HG03039 (cell line): Measurements from ENCODE around the gene ITGB3.

Experiments
- ATAC-seq: cut with Tn5 transposase; IDR thresholded peaks from one replicate; pipeline ENCODE4 v1.9.1; 2021; ENCODE audit warnings: mild to moderate bottlenecking, moderate library complexity; ENCODE audit not compliant: unreplicated experiment

The ITGB3 gene

DNA sequence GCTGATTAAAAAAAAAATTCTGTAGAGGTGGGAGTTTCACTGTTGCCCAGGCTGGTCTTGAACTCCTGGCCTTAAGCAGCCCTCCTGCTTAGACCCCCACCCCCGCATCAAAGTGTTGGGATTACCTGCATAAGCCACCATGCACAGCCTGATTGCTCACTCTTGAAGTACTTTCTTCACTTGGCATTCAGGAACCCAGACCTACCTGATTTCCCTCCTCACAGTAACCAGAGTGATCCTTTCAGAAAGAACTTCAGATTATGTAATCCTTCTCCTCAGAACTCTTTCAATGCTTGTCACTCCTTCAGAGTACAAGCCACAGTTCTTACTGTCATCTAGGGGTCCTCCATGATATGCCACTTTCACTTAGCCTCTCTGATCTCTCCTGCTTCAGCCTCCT is 71.5 kb downstream of the ITGB3 start:
- ATAC-seq = no peak

DNA sequence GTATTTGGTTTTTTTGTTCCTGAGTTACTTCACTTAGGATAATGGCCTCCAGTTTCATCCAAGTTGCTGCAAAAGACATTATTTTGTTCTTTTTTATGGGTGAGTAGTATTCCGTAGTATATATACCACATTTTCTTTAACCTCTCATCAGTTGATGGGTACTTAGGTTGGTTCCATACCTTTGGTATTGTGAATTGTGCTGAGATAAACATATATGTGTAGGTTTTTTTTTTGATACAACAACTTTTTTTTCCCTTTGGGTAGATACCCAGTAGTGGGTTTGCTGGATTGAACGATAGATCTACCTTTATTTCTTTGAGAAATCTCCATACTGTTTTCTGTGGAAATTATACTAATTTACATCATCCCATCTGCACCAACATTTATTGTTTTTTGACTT is 76.9 kb downstream of the ITGB3 start:
- no peak for ATAC-seq

GRCh38 chr17:47332287-47332686 is 78.7 kb downstream of the ITGB3 start:
- no peak for ATAC-seq

GRCh38 chr17:47335101-47335936 is 81.7 kb downstream of the ITGB3 start:
- ATAC-seq = no peak

GRCh38 chr17:47338026-47338425 is 84.4 kb downstream of the ITGB3 start:
- ATAC-seq = no peak

- no peak for ATAC-seq
Observed at GRCh38 chr17:47352848-47353247, 99.2 kb downstream of the ITGB3 start.

- ATAC-seq = no peak
Observed at GRCh38 chr17:47358652-47359051, 105.0 kb downstream of the ITGB3 start.
